ENCODE results near the gene ZNF883. TPM values are rescaled to one million over a fixed set of nuclear protein-coding genes. Genes with fewer than 3 reads are reported as not detected.

ZNF883 gene
- total RNA-seq, 4 donors from 2014 or later = 0.84 to 2.4 (median 1.1) TPM

GRCh38 chr9:112997236-112997941, 14.6 kb downstream of the ZNF883 start:
- no peak overlapping the region for H3K27ac ChIP-seq
- H3K36me3 ChIP-seq = peaks cover 0 to 48% (median 0%) of the 10 kb centered on the region in 3 donors
- H3K4me3 ChIP-seq = no peak overlapping the region
- DNase-seq (ENCODE audit: low spot score in 2 of 2) = no peak
- H3K4me1 ChIP-seq = no peaks in the 10 kb centered on the region
- TF ChIP-seq POLR2A (IDR thresholded peaks at IDR 0.05) (no peak), EP300 (IDR thresholded peaks at IDR 0.05) (no peak), CTCF (IDR thresholded peaks at IDR 0.05) (no peak)
- peaks cover 0 to 87% (median 31%) of the 10 kb centered on the region in 4 donors for H3K9me3 ChIP-seq
- WGBS, 2 donors = 96 to 97% methylated on average over 8 of the region's 8 CpGs
- H3K27me3 ChIP-seq = no peaks in the 10 kb centered on the region

GRCh38 chr9:112971415-112971814, 40.6 kb downstream of the ZNF883 start:
- Histone ChIP-seq H3K4me1 (no peaks in the 10 kb centered on the region), H3K27me3 (no peaks in the 10 kb centered on the region), H3K4me3 (no peak overlapping the region), H3K36me3 (no peaks in the 10 kb centered on the region), H3K9me3 (peaks cover 0 to 15% (median 0%) of the 10 kb centered on the region in 4 donors), H3K27ac (no peak overlapping the region)
- TF ChIP-seq POLR2A (IDR thresholded peaks at IDR 0.05) (no peak), EP300 (IDR thresholded peaks at IDR 0.05) (no peak), CTCF (IDR thresholded peaks at IDR 0.05) (no peak)
- WGBS, 2 donors = 13 to 16% methylated on average over 5 of the region's 5 CpGs
- DNase-seq (ENCODE audit: low spot score in 2 of 2) = no peak

- 45 to 53% methylated on average over 6 of the region's 6 CpGs for WGBS, 2 donors
- Histone ChIP-seq H3K9me3 (peaks cover 0 to 12% (median 0%) of the 10 kb centered on the region in 4 donors), H3K27ac (no peak overlapping the region), H3K4me1 (no peaks in the 10 kb centered on the region), H3K36me3 (no peaks in the 10 kb centered on the region), H3K4me3 (no peak overlapping the region), H3K27me3 (no peaks in the 10 kb centered on the region)
- no peak for TF ChIP-seq CTCF (IDR thresholded peaks at IDR 0.05)
- TF ChIP-seq POLR2A (IDR thresholded peaks at IDR 0.05) = no peak
- TF ChIP-seq EP300 (IDR thresholded peaks at IDR 0.05) = no peak
- no peak for DNase-seq (ENCODE audit: low spot score in 2 of 2)
Measured at GRCh38 chr9:112970939-112971338, 41.1 kb downstream of the ZNF883 start.

GRCh38 chr9:112969730-112970129, 42.3 kb downstream of the ZNF883 start:
- no peak for DNase-seq (ENCODE audit: low spot score in 2 of 2)
- WGBS, 2 donors = 46 to 62% methylated on average over 4 of the region's 4 CpGs
- Histone ChIP-seq H3K36me3 (no peaks in the 10 kb centered on the region), H3K4me1 (no peaks in the 10 kb centered on the region), H3K4me3 (no peak overlapping the region), H3K27ac (no peak overlapping the region), H3K9me3 (peaks cover 0 to 3% (median 0%) of the 10 kb centered on the region in 4 donors), H3K27me3 (no peaks in the 10 kb centered on the region)
- TF ChIP-seq POLR2A (IDR thresholded peaks at IDR 0.05) = no peak
- no peak for TF ChIP-seq EP300 (IDR thresholded peaks at IDR 0.05)
- no peak for TF ChIP-seq CTCF (IDR thresholded peaks at IDR 0.05)

- Histone ChIP-seq H3K9me3 (peaks cover 0 to 8% (median 2%) of the 10 kb centered on the region in 4 donors), H3K27me3 (no peaks in the 10 kb centered on the region), H3K36me3 (no peaks in the 10 kb centered on the region), H3K4me3 (no peak overlapping the region), H3K4me1 (no peaks in the 10 kb centered on the region), H3K27ac (no peak overlapping the region)
- TF ChIP-seq CTCF (IDR thresholded peaks at IDR 0.05) (no peak), EP300 (IDR thresholded peaks at IDR 0.05) (no peak), POLR2A (IDR thresholded peaks at IDR 0.05) (no peak)
- 53 to 70% methylated on average over 1 of the region's 1 CpG for WGBS, 2 donors
- DNase-seq (ENCODE audit: low spot score in 2 of 2) = no peak
Measured at GRCh38 chr9:112955550-112955949, 56.4 kb downstream of the ZNF883 start.
